HEK293T (cell line): ENCODE results near the gene ABCC5.

Experiments
- CTCF ChIA-PET: fragments of 350-600 bp; formaldehyde crosslinking; extraction: SDS; loops from one replicate; lab custom pipeline; 2021; ENCODE audit warnings: antibody characterized with exemption, inconsistent platforms; lab: Yijun Ruan, JAX
- POLR2A ChIA-PET: fragments of 350-600 bp; formaldehyde crosslinking; extraction: SDS; loops from one replicate; lab custom pipeline; 2020; ENCODE audit warnings: antibody characterized with exemption, inconsistent platforms; lab: Yijun Ruan, JAX
- DNase-seq: peaks from one replicate; pipeline ENCODE4 v3.0.0; 2012; ENCODE audit warnings: mixed read lengths; ENCODE audit errors: extremely low spot score
- ARNT ChIP-seq: fragments of 450-650 bp; IDR thresholded peaks from 2 replicates; pipeline ENCODE4 v1.6.1; 2017; ENCODE audit warnings: mild to moderate bottlenecking
- BHLHE40 ChIP-seq: fragments of 450-650 bp; IDR thresholded peaks from 2 replicates; pipeline ENCODE4 v1.6.1; 2016; ENCODE audit warnings: mild to moderate bottlenecking, moderate library complexity, borderline replicate concordance
- CTBP1 ChIP-seq: fragments of 450-650 bp; IDR thresholded peaks from 2 replicates; pipeline ENCODE4 v1.6.1; 2016; ENCODE audit warnings: borderline replicate concordance
- ELF4 ChIP-seq: fragments of 450-650 bp; IDR thresholded peaks from 2 replicates; pipeline ENCODE4 v1.6.1; 2017; ENCODE audit warnings: antibody characterized with exemption
- FOXA1 ChIP-seq: fragments of 450-650 bp; IDR thresholded peaks from 2 replicates; pipeline ENCODE4 v1.6.1; 2016; ENCODE audit warnings: mild to moderate bottlenecking
- FOXK2 ChIP-seq: fragments of 450-650 bp; IDR thresholded peaks from 2 replicates; pipeline ENCODE4 v1.6.1; 2016; ENCODE audit warnings: mild to moderate bottlenecking
- FOXM1 ChIP-seq: fragments of 450-650 bp; IDR thresholded peaks from 2 replicates; pipeline ENCODE4 v1.6.1; 2017; ENCODE audit warnings: mild to moderate bottlenecking, borderline replicate concordance
- HDGF ChIP-seq: fragments of 450-650 bp; IDR thresholded peaks from 2 replicates; pipeline ENCODE4 v1.6.1; 2017; ENCODE audit warnings: antibody characterized with exemption, borderline replicate concordance
- L3MBTL2 ChIP-seq: fragments of 450-650 bp; conservative IDR thresholded peaks from 2 replicates; pipeline ENCODE4 v1.6.1; 2016; ENCODE audit warnings: mild to moderate bottlenecking
- LEF1 ChIP-seq: fragments of 450-650 bp; IDR thresholded peaks from 2 replicates; pipeline ENCODE4 v1.6.1; 2017; ENCODE audit warnings: mild to moderate bottlenecking, borderline replicate concordance
- NFRKB ChIP-seq: fragments of 450-650 bp; IDR thresholded peaks from 2 replicates; pipeline ENCODE4 v1.6.1; 2016; ENCODE audit warnings: mild to moderate bottlenecking, moderate library complexity
- SP1 ChIP-seq: fragments of 450-650 bp; IDR thresholded peaks from 2 replicates; pipeline ENCODE4 v1.6.1; 2017
- SUZ12 ChIP-seq: fragments of 450-650 bp; IDR thresholded peaks from 2 replicates; pipeline ENCODE4 v1.6.1; 2016; ENCODE audit warnings: mild to moderate bottlenecking
- TARDBP ChIP-seq: fragments of 450-650 bp; IDR thresholded peaks from 2 replicates; pipeline ENCODE4 v1.6.1; 2016
- ZNF384 ChIP-seq: fragments of 450-650 bp; IDR thresholded peaks from 2 replicates; pipeline ENCODE4 v1.6.1; 2016
- TF ChIP-seq, protein P1 (sequence below): fragments of 450-650 bp; IDR thresholded peaks from 2 replicates; pipeline ENCODE4 v1.6.1; 2016

The ABCC5 gene

DNA sequence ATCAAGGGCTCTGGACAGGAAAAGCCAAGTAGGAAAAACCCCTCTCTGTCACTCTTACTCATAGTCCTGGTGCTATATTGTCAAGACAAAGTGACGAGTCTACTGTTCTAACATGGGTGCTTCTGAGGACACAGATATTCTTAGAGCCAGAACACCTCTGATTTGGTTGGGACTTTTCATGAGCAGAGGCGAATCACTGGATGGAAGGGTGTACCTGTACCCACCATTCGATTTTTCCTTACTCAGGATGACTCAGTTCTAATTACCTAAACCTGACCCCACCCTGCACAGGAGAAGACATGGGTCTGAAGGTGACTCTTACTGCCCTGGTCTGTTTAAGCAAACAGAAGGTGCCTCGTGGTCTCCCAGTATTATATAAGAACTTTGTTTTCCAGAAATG lies 58.5 kb downstream of the ABCC5 start:
- no peak for TF ChIP-seq ZNF384
- TF ChIP-seq L3MBTL2 = no peak
- TF ChIP-seq BHLHE40 = no peak
- no peak for TF ChIP-seq ARNT
- no peak for TF ChIP-seq SP1
- no peak for TF ChIP-seq TARDBP
- TF ChIP-seq FOXA1 = no peak
- TF ChIP-seq FOXM1 = no peak
- no peak for TF ChIP-seq CTBP1
- DNase-seq = no peak
- ChIA-PET POLR2A (no interaction called here), CTCF (no interaction called here)

DNA sequence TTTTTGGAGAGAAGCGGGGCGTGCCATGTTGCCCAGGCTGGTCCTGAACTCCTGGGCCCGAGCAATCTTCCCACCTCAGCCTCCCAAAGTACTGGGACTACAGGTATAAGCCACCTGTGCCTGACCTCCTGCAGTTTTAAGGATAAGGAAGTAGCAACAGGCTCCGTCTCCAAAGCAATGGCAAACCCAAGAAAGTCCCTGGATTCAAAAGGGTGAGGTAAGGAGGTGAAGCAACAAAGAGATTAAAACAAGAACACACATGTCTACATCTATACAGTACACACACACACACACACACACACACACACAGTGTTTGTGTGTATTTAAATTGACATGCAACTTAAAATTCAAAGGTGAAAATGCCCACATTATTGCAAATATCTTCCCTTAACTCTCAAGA lies 58.9 kb downstream of the ABCC5 start:
- DNase-seq = no peak
- CTCF ChIA-PET = no interaction called here
- POLR2A ChIA-PET = no interaction called here
- TF ChIP-seq, protein P1, sequence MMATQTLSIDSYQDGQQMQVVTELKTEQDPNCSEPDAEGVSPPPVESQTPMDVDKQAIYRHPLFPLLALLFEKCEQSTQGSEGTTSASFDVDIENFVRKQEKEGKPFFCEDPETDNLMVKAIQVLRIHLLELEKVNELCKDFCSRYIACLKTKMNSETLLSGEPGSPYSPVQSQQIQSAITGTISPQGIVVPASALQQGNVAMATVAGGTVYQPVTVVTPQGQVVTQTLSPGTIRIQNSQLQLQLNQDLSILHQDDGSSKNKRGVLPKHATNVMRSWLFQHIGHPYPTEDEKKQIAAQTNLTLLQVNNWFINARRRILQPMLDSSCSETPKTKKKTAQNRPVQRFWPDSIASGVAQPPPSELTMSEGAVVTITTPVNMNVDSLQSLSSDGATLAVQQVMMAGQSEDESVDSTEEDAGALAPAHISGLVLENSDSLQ = no peak
- TF ChIP-seq LEF1 (no peak), CTBP1 (no peak), SUZ12 (no peak), FOXM1 (no peak), HDGF (no peak), FOXA1 (no peak), NFRKB (no peak), BHLHE40 (no peak), TARDBP (no peak)

DNA sequence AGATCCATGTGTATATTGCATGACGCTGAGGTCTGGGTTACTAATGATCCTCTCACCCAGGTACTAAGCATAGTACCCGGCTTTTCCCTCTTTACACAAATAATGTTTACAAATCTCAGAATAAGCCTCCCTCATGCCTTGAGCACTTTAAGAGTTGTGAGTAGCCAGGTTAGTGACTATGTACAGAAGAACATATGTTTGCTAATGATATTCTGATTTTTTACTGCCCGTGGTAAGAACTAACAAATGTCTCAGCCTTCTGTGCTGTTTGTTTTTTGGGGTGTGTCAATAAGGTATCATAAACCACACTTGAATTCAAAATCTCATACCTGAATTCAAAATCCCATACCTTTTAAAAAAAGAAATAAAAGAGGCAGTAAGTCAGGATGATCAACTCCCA lies 59.5 kb downstream of the ABCC5 start:
- ChIA-PET POLR2A (no interaction called here), CTCF (no interaction called here)
- TF ChIP-seq SUZ12 (no peak), TARDBP (no peak), ARNT (no peak), NFRKB (no peak), BHLHE40 (no peak), HDGF (no peak), FOXM1 (no peak), ELF4 (no peak), FOXA1 (no peak), SP1 (no peak), CTBP1 (no peak), ZNF384 (no peak), LEF1 (no peak), L3MBTL2 (no peak), FOXK2 (no peak)
- TF ChIP-seq, protein P1 = no peak
- no peak for DNase-seq

DNA sequence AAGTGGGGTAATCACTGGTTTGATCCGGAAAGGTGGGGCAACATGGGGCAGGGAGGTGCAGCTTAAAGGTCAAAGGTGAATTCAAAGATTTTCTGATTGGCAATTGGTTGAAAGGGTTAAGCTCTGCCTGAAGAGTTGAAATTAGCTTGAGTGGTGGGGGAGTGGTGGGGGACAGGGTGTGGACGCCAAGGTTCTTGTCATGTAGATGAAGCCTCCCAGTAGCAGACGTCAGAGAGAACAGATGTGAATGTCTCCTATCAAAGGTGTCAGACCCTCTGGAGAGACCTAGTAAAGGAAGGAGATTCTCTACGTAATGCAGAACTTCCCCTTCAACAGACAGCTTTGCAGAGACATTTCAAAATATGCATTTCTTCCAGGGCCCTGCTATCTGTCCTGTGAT lies 62.8 kb downstream of the ABCC5 start:
- CTCF ChIA-PET = no interaction called here
- TF ChIP-seq SUZ12 (no peak), FOXA1 (no peak), ZNF384 (no peak)
- DNase-seq = no peak
- POLR2A ChIA-PET = no interaction called here

DNA sequence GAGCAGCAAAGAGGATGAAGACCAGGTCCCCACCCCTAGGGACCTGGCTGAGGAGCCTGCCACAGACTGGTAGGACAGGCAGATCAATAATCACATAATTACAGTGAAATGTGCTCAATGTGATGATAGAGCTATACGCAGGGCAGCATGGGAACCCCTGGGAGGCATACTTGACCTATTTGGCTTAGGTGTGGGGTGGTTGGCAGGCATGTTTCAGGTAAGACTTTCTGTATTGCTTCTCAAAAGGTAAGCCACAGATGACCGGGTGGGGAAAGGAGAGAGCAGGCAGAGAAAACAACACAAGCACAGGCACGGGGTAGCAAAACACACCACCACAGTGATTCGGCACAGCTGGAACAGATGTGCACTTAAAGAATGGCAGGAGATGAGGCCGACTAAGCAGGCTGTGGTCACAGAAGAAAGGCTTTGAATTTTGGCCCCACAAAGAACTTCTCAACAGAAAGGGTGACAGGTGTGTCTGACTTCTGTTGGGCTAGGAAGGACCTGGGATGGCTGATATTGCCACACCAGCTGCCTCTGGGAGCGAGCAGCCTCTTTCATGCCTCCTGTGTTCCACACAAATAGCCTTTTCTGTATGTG lies 64.1 kb downstream of the ABCC5 start:
- TF ChIP-seq TARDBP (no peak), FOXM1 (no peak), ARNT (no peak), ELF4 (no peak), NFRKB (no peak), L3MBTL2 (no peak)
- TF ChIP-seq, protein P1 = no peak
- ChIA-PET POLR2A (no interaction called here), CTCF (no interaction called here)
- DNase-seq = no peak

DNA sequence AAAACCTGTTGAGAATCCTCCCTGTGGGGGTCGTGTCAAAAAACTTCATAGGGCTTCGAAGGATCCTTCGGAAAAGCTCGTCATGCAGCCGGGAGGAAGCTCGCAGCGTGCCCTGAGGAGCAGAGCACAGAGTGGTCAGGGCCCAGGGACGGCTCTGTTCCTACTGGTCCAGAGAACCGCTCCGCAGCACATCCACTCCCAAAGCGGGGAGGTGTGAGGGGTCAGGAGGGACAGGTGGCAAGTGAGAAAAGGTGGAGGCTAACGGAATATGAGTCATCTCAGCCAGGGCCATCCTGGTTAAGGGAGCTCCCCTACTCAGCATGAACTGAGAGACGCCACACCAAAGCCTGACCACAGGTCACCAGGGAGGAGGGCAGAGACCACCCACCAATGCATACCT lies 66.2 kb downstream of the ABCC5 start:
- ChIA-PET CTCF (no interaction called here), POLR2A (no interaction called here)
- no peak for DNase-seq
- TF ChIP-seq, protein P1 = no peak
- no peak for TF ChIP-seq L3MBTL2
- no peak for TF ChIP-seq BHLHE40
- no peak for TF ChIP-seq FOXM1
- no peak for TF ChIP-seq SUZ12
- TF ChIP-seq ZNF384 = no peak
- TF ChIP-seq NFRKB = no peak
- TF ChIP-seq ELF4 = no peak
- TF ChIP-seq SP1 = no peak
- no peak for TF ChIP-seq LEF1
- no peak for TF ChIP-seq FOXA1
- TF ChIP-seq ARNT = no peak
- no peak for TF ChIP-seq CTBP1
- TF ChIP-seq HDGF = no peak
- TF ChIP-seq FOXK2 = no peak
- TF ChIP-seq TARDBP = no peak
